ENCODE data around the gene CSH2.

GRCh38 chr17:63842173-63842539 is 31.3 kb downstream of the CSH2 start:
- TF ChIP-seq CTCF (IDR thresholded peaks at IDR 0.05) (no peak), POLR2A (IDR thresholded peaks at IDR 0.05) (no peak)
